Astrocyte (in vitro differentiated cells and primary cell): ENCODE measurements around the gene TEC.

ENCODE experiments used
- EZH2 ChIP-seq: IDR thresholded peaks from 2 replicates; pipeline ENCODE4 v1.6.1; 2012; ENCODE audit warnings: mild to moderate bottlenecking, low read length, inconsistent platforms; ENCODE audit not compliant: insufficient read depth
- TF ChIP-seq, protein P1 (sequence below): IDR thresholded peaks from 2 replicates; pipeline ENCODE4 v1.5.1; 2011; ENCODE audit warnings: low read depth, mild to moderate bottlenecking, inconsistent platforms, low read length, moderate library complexity; ENCODE audit not compliant: insufficient read depth

DNA sequence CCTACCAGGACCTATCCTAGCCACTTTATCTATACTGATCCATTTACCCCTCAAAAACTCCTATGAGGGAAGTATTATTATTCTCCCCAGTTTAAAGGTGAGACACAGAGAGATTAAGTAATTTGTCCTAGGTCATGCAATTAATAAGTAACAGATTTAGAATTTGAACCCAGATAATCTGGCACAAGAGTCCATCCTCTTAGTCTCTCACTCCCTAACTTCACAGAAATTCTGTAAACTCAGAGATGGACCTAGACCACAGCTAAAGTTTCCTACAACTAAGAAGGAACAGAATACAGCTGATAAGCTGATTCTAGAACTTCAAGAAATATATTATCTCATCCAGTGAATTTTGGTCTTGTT is 58.7 kb downstream of the TEC start:
- TF ChIP-seq, protein P1, sequence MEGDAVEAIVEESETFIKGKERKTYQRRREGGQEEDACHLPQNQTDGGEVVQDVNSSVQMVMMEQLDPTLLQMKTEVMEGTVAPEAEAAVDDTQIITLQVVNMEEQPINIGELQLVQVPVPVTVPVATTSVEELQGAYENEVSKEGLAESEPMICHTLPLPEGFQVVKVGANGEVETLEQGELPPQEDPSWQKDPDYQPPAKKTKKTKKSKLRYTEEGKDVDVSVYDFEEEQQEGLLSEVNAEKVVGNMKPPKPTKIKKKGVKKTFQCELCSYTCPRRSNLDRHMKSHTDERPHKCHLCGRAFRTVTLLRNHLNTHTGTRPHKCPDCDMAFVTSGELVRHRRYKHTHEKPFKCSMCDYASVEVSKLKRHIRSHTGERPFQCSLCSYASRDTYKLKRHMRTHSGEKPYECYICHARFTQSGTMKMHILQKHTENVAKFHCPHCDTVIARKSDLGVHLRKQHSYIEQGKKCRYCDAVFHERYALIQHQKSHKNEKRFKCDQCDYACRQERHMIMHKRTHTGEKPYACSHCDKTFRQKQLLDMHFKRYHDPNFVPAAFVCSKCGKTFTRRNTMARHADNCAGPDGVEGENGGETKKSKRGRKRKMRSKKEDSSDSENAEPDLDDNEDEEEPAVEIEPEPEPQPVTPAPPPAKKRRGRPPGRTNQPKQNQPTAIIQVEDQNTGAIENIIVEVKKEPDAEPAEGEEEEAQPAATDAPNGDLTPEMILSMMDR, result no peak
- TF ChIP-seq EZH2, result no peak
